Fibroblast of skin of left biceps (primary cell): ENCODE results near the gene ABCC2.
A peak's percentile ranks its signal among the peaks of the same experiment; 100 is the strongest.

ENCODE experiments used
- DNase-seq, 2 experiments: peaks; one replicate each; pipeline ENCODE4 v3.0.0-alpha.2; 2013; ENCODE audit warnings: low read depth in 2 of 2

The ABCC2 gene

DNA sequence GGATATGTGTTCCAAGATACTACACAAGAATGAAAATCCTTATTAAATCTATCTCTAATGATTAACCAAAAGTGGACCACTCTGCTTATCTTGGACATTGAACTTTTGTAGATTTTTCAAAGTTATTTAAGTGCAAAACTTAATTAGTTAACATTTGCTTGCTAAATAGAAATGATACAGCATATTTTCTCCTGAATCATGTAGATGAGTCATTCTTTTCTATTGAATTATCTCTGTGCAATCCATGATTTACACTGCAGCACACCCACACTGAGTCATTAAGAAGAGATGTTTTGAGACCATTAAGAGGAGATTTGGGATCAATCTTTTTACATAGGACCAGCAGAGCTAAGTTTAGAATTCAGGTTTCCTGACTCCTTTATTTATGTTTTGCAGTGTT lies 6.6 kb upstream of the ABCC2 start:
- DNase-seq = peak; percentile 68 to 70

GRCh38 chr10:99777918-99778714 lies 4.3 kb upstream of the ABCC2 start:
- DNase-seq = no peak

- DNase-seq = peak in 1 of 2 experiments; percentile 50
Measured at GRCh38 chr10:99779335-99779734, 3.1 kb upstream of the ABCC2 start.

DNA sequence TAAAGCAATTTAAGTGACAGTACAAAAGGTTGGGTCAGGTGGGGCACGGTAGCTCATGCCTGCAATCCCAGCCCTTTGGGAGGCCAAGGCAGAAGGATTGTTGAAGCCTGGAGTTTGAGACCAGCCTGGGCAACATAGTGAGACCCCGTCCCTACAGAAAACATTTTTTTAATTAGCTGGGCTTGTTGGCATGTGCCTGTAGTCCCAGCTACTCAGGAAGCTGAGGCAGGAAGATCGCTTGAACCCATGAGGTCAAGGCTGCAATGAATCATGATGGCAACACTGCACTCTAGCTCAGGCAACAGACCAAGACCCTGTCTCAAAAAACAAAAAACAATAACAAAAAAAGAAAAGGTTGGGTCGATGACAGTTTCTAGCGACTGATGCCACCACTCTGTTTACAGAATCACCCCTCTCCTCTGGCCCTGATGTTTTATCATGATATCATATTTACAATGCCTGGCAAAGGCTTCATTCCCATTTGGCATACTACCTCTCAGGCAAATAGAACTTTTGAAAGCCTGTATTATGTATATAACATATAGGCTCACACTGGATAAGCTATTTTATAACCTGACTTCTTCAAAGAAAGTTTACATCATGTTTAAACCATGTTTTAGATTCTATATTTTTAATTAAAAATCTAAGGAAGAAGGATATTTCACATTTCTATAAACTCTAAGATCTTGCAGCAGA lies 558 bp upstream of the ABCC2 start:
- DNase-seq = no peak

DNA sequence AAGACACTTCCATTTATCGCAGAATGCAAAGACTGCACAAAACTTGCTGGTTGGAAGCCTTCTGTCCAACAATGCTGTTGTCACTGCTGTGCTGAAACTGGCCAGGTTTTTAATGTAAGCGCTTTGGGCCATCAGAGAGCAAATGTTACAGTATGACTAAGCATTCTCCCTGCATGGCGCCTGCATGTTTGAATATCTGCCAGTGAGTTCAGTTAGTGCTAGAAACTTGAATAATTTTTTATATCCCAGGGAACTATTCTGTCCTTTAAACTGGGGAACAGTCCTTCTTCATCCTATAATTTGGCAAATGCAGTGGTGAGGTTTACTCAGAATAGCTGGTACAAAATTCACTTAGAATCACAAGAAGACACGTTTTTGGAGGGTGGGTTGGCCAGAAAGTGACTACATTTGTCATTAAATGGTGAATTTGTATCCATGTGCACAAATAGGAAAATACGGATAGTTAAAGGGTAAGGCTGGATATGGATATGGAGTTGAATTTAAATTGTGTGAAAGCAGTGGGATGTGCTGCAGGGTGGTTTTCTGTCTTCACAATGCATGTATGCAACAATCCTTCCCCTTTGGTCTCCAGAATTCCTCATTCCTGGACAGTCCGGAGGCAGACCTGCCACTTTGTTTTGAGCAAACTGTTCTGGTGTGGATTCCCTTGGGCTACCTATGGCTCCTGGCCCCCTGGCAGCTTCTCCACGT lies 1.7 kb downstream of the ABCC2 start:
- DNase-seq = peak; percentile 50 to 51

GRCh38 chr10:99784727-99785441 lies 2.4 kb downstream of the ABCC2 start:
- no peak for DNase-seq

DNA sequence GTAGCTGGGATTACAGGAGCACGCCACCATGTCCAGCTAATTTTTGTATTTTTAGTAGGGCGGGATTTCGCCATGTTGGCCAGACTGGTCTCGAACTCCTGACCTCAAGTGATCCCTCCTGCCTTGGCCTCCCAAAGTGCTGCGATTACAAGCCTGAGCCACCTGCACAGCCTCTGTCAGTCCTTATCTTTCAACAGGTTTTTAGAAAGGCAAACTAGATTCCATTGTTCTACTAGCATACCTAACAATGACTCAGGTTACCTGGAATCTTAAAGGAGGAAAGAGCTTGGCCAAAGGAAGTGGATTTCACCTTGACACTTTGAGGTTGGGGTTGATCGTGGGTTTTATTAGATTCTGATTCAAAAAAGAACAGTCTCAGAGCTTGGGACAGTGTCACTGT lies 3.2 kb downstream of the ABCC2 start:
- DNase-seq = no peak

GRCh38 chr10:99787311-99787710 lies 4.9 kb downstream of the ABCC2 start:
- DNase-seq = no peak

DNA sequence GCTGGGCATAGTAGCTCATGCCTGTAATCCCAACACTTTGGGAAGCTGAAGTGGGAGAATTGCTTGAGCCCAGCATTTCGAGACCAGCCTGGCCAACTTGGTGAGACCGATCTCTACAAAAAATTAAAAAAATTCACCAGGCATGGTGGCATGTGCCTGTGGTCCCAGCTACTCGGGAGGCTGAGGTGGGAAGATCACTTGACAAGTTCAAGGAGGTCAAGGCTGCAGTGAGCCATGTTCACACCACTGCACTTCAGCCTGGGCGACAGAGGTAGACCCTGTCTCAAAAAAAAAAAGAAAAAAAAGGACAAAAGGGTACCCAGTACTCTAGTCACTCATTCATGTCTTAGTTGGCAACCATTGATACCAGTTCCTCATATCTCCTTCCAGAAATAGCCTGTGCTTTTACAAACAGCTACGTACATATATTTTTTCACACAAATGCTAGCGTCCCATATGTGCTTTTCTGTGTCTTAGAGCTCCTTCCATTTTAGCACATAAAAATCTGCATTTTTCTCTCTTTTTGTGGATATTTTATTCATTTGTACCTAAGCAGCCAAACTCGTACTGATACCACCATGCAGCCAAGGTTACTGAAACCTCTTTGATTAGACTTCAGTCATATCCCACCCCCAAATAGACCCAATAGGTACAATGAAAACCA lies 5.5 kb downstream of the ABCC2 start:
- no peak for DNase-seq

DNA sequence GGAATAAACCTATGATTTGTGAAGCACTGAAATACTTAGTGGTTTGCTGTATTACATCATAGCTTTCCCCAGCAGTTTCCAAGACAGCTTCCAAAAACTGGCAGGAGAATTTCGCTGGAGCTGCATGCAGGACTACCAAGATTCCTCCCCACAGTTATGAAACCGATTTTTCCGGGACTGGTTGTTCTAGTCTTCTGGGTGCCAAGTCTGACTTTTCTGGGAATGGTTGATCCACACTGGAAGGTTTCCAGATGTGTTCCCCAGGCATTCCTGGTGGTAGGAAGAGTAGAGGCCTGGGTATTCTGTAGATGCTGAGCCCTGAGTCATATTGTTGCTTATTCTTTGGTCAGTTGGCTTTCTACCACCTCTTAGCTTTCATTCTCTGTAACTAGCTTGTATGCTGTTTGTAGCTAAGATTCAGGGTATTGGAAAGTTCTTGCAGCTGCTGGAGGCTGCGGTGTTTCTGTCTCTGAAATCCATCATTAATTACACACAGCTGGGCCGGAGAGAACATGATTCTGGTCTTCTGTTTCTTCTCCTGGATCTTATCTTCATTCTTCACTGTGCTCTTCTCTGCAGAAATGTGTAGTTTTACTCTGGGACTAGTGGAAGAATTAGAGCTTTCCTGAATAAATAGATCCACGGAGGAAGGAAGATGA lies 6.3 kb downstream of the ABCC2 start:
- DNase-seq = peak; percentile 97 to 98

GRCh38 chr10:99791831-99792230 lies 9.4 kb downstream of the ABCC2 start:
- DNase-seq = no peak

GRCh38 chr10:99793819-99794218 lies 11.4 kb downstream of the ABCC2 start:
- DNase-seq = no peak

- DNase-seq = no peak
Measured at GRCh38 chr10:99796928-99797327, 14.5 kb downstream of the ABCC2 start.

- DNase-seq = no peak
Measured at GRCh38 chr10:99798031-99798430, 15.6 kb downstream of the ABCC2 start.

DNA sequence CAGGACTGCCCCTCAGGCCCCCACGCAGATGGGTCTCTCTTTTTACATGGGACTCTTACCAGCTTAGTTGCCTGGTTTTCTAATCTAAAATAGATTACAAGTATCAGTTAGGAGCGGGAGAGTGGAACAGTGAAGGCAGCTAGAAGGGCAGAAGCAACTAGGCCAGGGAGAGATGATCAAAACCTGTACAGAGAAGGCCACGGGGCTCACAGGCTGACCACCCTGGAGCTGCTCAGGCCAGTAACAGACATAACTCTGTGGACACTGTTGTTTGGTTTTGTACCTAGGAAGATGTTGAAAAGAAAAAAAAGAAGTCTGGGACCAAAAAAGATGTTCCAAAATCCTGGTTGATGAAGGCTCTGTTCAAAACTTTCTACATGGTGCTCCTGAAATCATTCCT lies 16.5 kb downstream of the ABCC2 start:
- no peak for DNase-seq

DNA sequence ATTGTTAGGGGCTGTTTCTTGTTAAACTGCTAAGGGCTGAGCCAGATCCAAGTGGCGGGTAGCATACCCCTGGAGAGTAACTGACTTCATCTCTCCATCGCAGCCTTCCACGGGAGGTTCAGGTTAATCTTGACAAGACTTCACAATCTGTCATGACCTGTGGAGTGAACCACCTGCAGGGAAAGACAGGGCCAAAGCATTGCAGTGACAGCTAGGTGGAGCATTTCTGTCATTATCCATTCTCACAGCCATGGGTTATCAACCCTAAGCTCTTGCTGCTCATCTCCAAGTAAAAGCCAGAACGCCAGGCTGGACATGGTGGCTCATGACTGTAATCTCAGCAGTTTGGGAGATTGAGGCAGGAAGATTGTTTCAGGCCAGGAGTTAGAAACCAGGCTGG lies 17.2 kb downstream of the ABCC2 start:
- DNase-seq = no peak

GRCh38 chr10:99804471-99804870 lies 22.0 kb downstream of the ABCC2 start:
- no peak for DNase-seq

DNA sequence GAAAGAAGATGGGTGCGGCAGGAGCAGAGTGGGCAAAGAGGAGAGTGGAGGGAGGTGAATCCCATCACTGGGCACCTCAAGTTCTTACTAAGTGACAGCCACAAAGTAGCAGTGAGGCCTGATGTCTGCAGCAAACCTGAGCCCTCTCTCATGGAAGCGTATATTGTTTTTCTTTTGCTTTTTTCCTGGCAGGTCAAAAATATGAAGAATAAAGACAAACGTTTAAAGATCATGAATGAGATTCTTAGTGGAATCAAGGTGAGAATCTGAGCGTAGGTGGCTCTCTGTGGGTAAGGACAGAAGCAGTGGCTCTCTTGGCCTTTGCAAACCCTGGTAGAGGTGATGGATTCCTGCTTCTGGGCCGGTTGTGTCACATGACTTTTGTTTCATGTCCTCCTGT lies 22.8 kb downstream of the ABCC2 start:
- no peak for DNase-seq

- no peak for DNase-seq
Measured at GRCh38 chr10:99806091-99806490, 23.7 kb downstream of the ABCC2 start.

DNA sequence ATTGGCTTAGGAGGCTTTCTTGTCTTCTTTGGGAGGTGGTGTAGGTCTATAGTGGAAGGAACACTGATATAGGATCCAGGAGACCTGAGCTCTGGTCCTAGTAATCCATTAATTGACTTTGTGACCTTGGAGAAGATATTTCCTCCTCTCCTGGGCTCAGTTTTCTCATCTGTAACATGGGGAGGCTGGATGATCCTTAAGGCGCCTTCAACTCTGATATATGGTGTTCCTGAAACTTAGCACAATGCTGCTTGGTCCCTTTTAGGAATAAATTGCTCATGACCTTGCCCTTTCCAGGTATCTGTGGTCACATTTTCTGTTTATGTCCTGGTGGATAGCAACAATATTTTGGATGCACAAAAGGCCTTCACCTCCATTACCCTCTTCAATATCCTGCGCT lies 25.3 kb downstream of the ABCC2 start:
- no peak for DNase-seq

- DNase-seq = no peak
Measured at GRCh38 chr10:99808270-99808669, 25.8 kb downstream of the ABCC2 start.
